GM18951 (cell line): ENCODE results near the gene PCDH9.
"Not testable (repeated sequence)": the region's sequence is repeated elsewhere in the genome, so short reads cannot be mapped to it uniquely, and the experiment has no call there.

ENCODE experiments used
- POLR2A ChIP-seq: IDR thresholded peaks from 4 replicates; pipeline ENCODE4 v1.6.1; 2011; ENCODE audit warnings: mild to moderate bottlenecking; ENCODE audit not compliant: insufficient read length, insufficient read depth; ENCODE audit errors: extremely low read depth
- in situ Hi-C: fragments of 300-500 bp; cut with MboI; formaldehyde crosslinking; loops from one replicate; pipeline ENCODE4 v1.12.0; 2022; ENCODE audit warnings: low sequenced_read_pairs, mixed read lengths, inconsistent platforms; ENCODE audit not compliant: unreplicated experiment

Gene PCDH9

GRCh38 chr13:66273011-66273410, 957.1 kb downstream of the PCDH9 start:
- in situ Hi-C loops = no loop called here
- TF ChIP-seq POLR2A = no peak

- no peak for TF ChIP-seq POLR2A
- in situ Hi-C loops = no loop called here
These were observed 963.4 kb downstream of the PCDH9 start for GRCh38 chr13:66266761-66267160.

GRCh38 chr13:66266348-66266747, 963.8 kb downstream of the PCDH9 start:
- in situ Hi-C loops = no loop called here

GRCh38 chr13:66265371-66265770, 964.8 kb downstream of the PCDH9 start:
- in situ Hi-C loops = no loop called here
- TF ChIP-seq POLR2A = no peak

More at GRCh38 chr13:66266348-66266747, 963.8 kb downstream of the PCDH9 start:
- no peak for TF ChIP-seq POLR2A

- no peak for TF ChIP-seq POLR2A
These were observed 965.2 kb downstream of the PCDH9 start for GRCh38 chr13:66264971-66265370.

GRCh38 chr13:66262330-66262729, 967.8 kb downstream of the PCDH9 start:
- TF ChIP-seq POLR2A = no peak
- in situ Hi-C loops = no loop called here

More at GRCh38 chr13:66264971-66265370, 965.2 kb downstream of the PCDH9 start:
- in situ Hi-C loops = no loop called here

- in situ Hi-C loops = not testable (repeated sequence)
These were observed 970.7 kb downstream of the PCDH9 start for GRCh38 chr13:66259426-66259825.
